Measurements from ENCODE around the gene HDDC3.

The HDDC3 gene

GRCh38 chr15:90949979-90950675, 17.8 kb upstream of the HDDC3 start:
- TF ChIP-seq REST (IDR thresholded peaks at IDR 0.05; ENCODE audit: low read depth) (no peak), TAF1 (IDR thresholded peaks at IDR 0.05; ENCODE audit: low read depth) (no peak), YY1 (IDR thresholded peaks at IDR 0.05; ENCODE audit: low read depth) (no peak), EGR1 (IDR thresholded peaks at IDR 0.05) (no peak), USF1 (IDR thresholded peaks at IDR 0.05) (no peak)

- no peak for TF ChIP-seq TCF12 (IDR thresholded peaks at IDR 0.05; ENCODE audit: low read depth)
- TF ChIP-seq FOXM1 (IDR thresholded peaks at IDR 0.05; ENCODE audit: borderline replicate concordance, low read depth) = no peak
- TF ChIP-seq, protein P1, sequence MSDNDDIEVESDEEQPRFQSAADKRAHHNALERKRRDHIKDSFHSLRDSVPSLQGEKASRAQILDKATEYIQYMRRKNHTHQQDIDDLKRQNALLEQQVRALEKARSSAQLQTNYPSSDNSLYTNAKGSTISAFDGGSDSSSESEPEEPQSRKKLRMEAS (IDR thresholded peaks at IDR 0.05) = no peak
- TF ChIP-seq RAD21 (IDR thresholded peaks at IDR 0.05; ENCODE audit: low read depth) = no peak
- no peak for TF ChIP-seq USF1 (IDR thresholded peaks at IDR 0.05)
- TF ChIP-seq TEAD4 (IDR thresholded peaks at IDR 0.05) = no peak
- no peak for TF ChIP-seq ZBTB7A (IDR thresholded peaks at IDR 0.05; ENCODE audit: low read depth)
- TF ChIP-seq TAF1 (IDR thresholded peaks at IDR 0.05; ENCODE audit: low read depth) = no peak
- TF ChIP-seq YY1 (IDR thresholded peaks at IDR 0.05; ENCODE audit: low read depth) = no peak
- TF ChIP-seq CEBPB (IDR thresholded peaks at IDR 0.05) = no peak
These were observed 16.2 kb upstream of the HDDC3 start for GRCh38 chr15:90948506-90948905.

GRCh38 chr15:90947577-90948357, 15.4 kb upstream of the HDDC3 start:
- no peak for TF ChIP-seq TAF1 (IDR thresholded peaks at IDR 0.05; ENCODE audit: low read depth)
- no peak for TF ChIP-seq EGR1 (IDR thresholded peaks at IDR 0.05)
- TF ChIP-seq RAD21 (IDR thresholded peaks at IDR 0.05; ENCODE audit: low read depth) = no peak
- no peak for TF ChIP-seq ZBTB7A (IDR thresholded peaks at IDR 0.05; ENCODE audit: low read depth)
- no peak for TF ChIP-seq NFIC (IDR thresholded peaks at IDR 0.05)
- TF ChIP-seq, protein P1 (IDR thresholded peaks at IDR 0.05) = no peak
- no peak for TF ChIP-seq TEAD4 (IDR thresholded peaks at IDR 0.05)
- TF ChIP-seq USF1 (IDR thresholded peaks at IDR 0.05) = no peak
- no peak for TF ChIP-seq TCF12 (IDR thresholded peaks at IDR 0.05; ENCODE audit: low read depth)
- TF ChIP-seq CREB1 (IDR thresholded peaks at IDR 0.05; ENCODE audit: low read depth) = no peak
- no peak for TF ChIP-seq EP300 (IDR thresholded peaks at IDR 0.05; ENCODE audit: borderline replicate concordance)

DNA sequence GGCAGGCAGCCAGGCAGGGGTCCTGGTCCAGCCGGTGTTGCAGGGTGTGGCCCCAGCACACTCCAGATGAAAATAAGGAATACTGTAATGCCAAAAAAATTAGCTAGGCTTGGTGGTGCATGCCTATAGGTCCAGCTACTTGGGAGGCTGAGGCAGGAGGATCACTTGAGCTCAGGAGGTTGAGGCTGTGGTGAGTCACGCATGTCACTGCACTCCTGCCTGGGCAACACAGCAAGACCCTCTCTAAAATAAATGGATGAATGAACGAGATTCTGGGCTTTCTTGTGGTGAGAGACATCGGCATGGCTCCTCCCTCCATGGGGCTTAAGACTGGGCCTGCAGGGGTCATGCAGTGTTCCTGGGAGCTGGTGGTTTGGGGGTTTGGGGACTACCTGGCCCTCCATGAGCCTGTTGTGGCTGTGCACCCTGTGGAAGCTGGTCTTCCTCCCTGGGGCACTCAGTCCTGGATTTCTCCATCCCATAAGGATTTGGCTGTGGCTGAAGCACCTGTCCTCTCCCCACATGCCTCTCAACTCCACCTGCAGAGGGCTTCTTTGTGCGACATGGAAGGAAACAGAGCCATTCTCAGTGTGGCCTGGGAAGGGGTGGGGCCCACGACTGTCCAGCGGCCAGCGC, 14.7 kb upstream of the HDDC3 start:
- TF ChIP-seq, protein P1 (IDR thresholded peaks at IDR 0.05) = no peak
- no peak for TF ChIP-seq YY1 (IDR thresholded peaks at IDR 0.05; ENCODE audit: low read depth)

DNA sequence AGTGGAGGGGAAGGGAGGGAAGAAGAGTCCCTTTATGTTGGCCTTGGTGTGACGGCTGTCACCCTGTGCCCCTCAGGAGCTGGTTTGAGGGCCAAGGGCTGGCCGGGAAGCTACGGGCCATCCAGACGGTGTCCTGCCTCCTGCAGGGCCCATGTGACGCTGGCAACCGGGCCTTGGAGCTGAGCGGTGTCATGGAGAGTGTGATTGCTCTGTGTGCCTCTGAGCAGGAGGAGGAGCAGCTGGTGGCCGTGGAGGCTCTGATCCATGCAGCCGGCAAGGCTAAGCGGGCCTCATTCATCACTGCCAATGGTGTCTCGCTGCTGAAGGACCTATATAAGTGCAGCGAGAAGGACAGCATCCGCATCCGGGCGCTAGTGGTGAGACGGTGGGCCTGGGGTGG, 14.2 kb upstream of the HDDC3 start:
- TF ChIP-seq, protein P1 (IDR thresholded peaks at IDR 0.05) = no peak
- no peak for TF ChIP-seq TCF12 (IDR thresholded peaks at IDR 0.05; ENCODE audit: low read depth)

GRCh38 chr15:90945091-90945490, 12.7 kb upstream of the HDDC3 start:
- TF ChIP-seq USF1 (IDR thresholded peaks at IDR 0.05) (no peak), REST (IDR thresholded peaks at IDR 0.05; ENCODE audit: low read depth) (no peak), TAF1 (IDR thresholded peaks at IDR 0.05; ENCODE audit: low read depth) (no peak), YY1 (IDR thresholded peaks at IDR 0.05; ENCODE audit: low read depth) (no peak), ZBTB7A (IDR thresholded peaks at IDR 0.05; ENCODE audit: low read depth) (no peak), TCF12 (IDR thresholded peaks at IDR 0.05; ENCODE audit: low read depth) (no peak), NFIC (IDR thresholded peaks at IDR 0.05) (no peak)

Measured in Ishikawa (cell line).